SK-N-SH treated with all-trans-retinoic acid at 6 μM for 48 hours (cell line): ENCODE data around the gene LYVE1.

Experiments used
- ATAC-seq: fragments of 200-7000 bp; cut with Tn5 transposase; 3 replicates; pipeline ENCODE4 v1.9.1; 2020; ENCODE audit warnings: mild to moderate bottlenecking, moderate library complexity
- BACH2 ChIP-seq: fragments of 250-450 bp; sonication (Bioruptor Pico); IDR thresholded peaks from 2 replicates; pipeline ENCODE4 v1.9.0; 2021; ENCODE audit warnings: mild to moderate bottlenecking, borderline replicate concordance
- CREB5 ChIP-seq: fragments of 250-450 bp; sonication (Bioruptor Pico); IDR thresholded peaks from 2 replicates; pipeline ENCODE4 v1.5.1; 2020; ENCODE audit warnings: low read depth, mild to moderate bottlenecking, moderate library complexity
- CSDC2 ChIP-seq: fragments of 250-450 bp; sonication (Bioruptor Pico); IDR thresholded peaks from 2 replicates; pipeline ENCODE4 v1.5.0; 2020; ENCODE audit warnings: mild to moderate bottlenecking, moderate library complexity
- CSRNP3 ChIP-seq: fragments of 250-450 bp; sonication (Bioruptor Pico); IDR thresholded peaks from 2 replicates; pipeline ENCODE4 v1.5.1; 2021; ENCODE audit warnings: mild to moderate bottlenecking, moderate library complexity
- ESRRG ChIP-seq: fragments of 250-450 bp; sonication (Bioruptor Pico); IDR thresholded peaks from 2 replicates; pipeline ENCODE4 v1.6.1; 2021; ENCODE audit warnings: mild to moderate bottlenecking
- GLIS3 ChIP-seq: fragments of 250-450 bp; sonication (Bioruptor Pico); IDR thresholded peaks from 2 replicates; pipeline ENCODE4 v1.5.0; 2020; ENCODE audit warnings: mild to moderate bottlenecking, moderate library complexity
- ISL1 ChIP-seq: fragments of 250-450 bp; sonication (Bioruptor Pico); IDR thresholded peaks from 2 replicates; pipeline ENCODE4 v2.1.2; 2022; ENCODE audit warnings: mild to moderate bottlenecking, moderate library complexity
- OSR1 ChIP-seq: fragments of 250-450 bp; sonication (Bioruptor Pico); IDR thresholded peaks from 2 replicates; pipeline ENCODE4 v1.8.0; 2022; ENCODE audit warnings: moderate library complexity, mild to moderate bottlenecking, inconsistent platforms
- PATZ1 ChIP-seq: fragments of 250-450 bp; sonication (Bioruptor Pico); IDR thresholded peaks from 2 replicates; pipeline ENCODE4 v1.8.0; 2020; ENCODE audit warnings: mild to moderate bottlenecking, moderate library complexity, borderline replicate concordance
- POU6F1 ChIP-seq: fragments of 250-450 bp; sonication (Bioruptor Pico); IDR thresholded peaks from 2 replicates; pipeline ENCODE4 v1.8.0; 2021; ENCODE audit warnings: low read depth, mild to moderate bottlenecking, moderate library complexity, borderline replicate concordance
- PPARA ChIP-seq: fragments of 250-450 bp; sonication (Bioruptor Pico); IDR thresholded peaks from 2 replicates; pipeline ENCODE4 v1.5.0; 2020; ENCODE audit warnings: mild to moderate bottlenecking, borderline replicate concordance
- RARB ChIP-seq: fragments of 250-450 bp; sonication (Bioruptor Pico); IDR thresholded peaks from 2 replicates; pipeline ENCODE4 v1.8.0; 2021; ENCODE audit warnings: mild to moderate bottlenecking, moderate library complexity
- SNAI2 ChIP-seq: fragments of 250-450 bp; sonication (Bioruptor Pico); IDR thresholded peaks from 2 replicates; pipeline ENCODE4 v1.5.0; 2020; ENCODE audit warnings: mild to moderate bottlenecking, moderate library complexity
- TCF4 ChIP-seq: fragments of 250-450 bp; sonication (Bioruptor Pico); IDR thresholded peaks from 2 replicates; pipeline ENCODE4 v1.8.0; 2021; ENCODE audit warnings: mild to moderate bottlenecking, moderate library complexity, borderline replicate concordance
- TOX ChIP-seq: fragments of 250-450 bp; sonication (Bioruptor Pico); IDR thresholded peaks from 2 replicates; pipeline ENCODE4 v1.8.0; 2021; ENCODE audit warnings: mild to moderate bottlenecking, moderate library complexity, borderline replicate concordance
- TSHZ2 ChIP-seq: fragments of 250-450 bp; sonication (Bioruptor Pico); IDR thresholded peaks from 2 replicates; pipeline ENCODE4 v1.5.0; 2020; ENCODE audit warnings: mild to moderate bottlenecking, moderate library complexity
- ZC3H10 ChIP-seq: fragments of 250-450 bp; sonication (Bioruptor Pico); IDR thresholded peaks from 2 replicates; pipeline ENCODE4 v1.5.1; 2021; ENCODE audit warnings: mild to moderate bottlenecking, moderate library complexity
- ZFP3 ChIP-seq: fragments of 250-450 bp; sonication (Bioruptor Pico); IDR thresholded peaks from 2 replicates; pipeline ENCODE4 v1.5.0; 2020; ENCODE audit warnings: mild to moderate bottlenecking, moderate library complexity
- ZFP30 ChIP-seq: fragments of 450-650 bp; formaldehyde crosslinking; IDR thresholded peaks from 2 replicates; pipeline ENCODE4 v1.5.0; 2022; ENCODE audit warnings: mild to moderate bottlenecking, moderate library complexity
- ZNF565 ChIP-seq: fragments of 450-650 bp; formaldehyde crosslinking; conservative IDR thresholded peaks from 2 replicates; pipeline ENCODE4 v1.5.0; 2020; ENCODE audit warnings: low read depth, mild to moderate bottlenecking, moderate library complexity
- ZNF70 ChIP-seq: fragments of 450-650 bp; formaldehyde crosslinking; IDR thresholded peaks from 2 replicates; pipeline ENCODE4 v1.5.0; 2020; ENCODE audit warnings: mild to moderate bottlenecking, moderate library complexity
- ZNF8 ChIP-seq: fragments of 450-650 bp; formaldehyde crosslinking; IDR thresholded peaks from 2 replicates; pipeline ENCODE4 v1.5.0; 2020; ENCODE audit warnings: mild to moderate bottlenecking, moderate library complexity

Gene LYVE1

GRCh38 chr11:10520562-10520961 lies 47.9 kb downstream of the LYVE1 start:
- TF ChIP-seq OSR1 (no peak), ZC3H10 (CRISPR knock-in tag) (no peak), ISL1 (CRISPR knock-in tag) (no peak), ZFP30 (CRISPR knock-in tag) (no peak), TOX (CRISPR knock-in tag) (no peak), CSDC2 (CRISPR knock-in tag) (no peak)
- no peak for ATAC-seq

- TF ChIP-seq CREB5 (CRISPR knock-in tag) (no peak), ZFP3 (CRISPR knock-in tag) (no peak), TCF4 (no peak), BACH2 (CRISPR knock-in tag) (no peak), CSDC2 (CRISPR knock-in tag) (no peak), ZFP30 (CRISPR knock-in tag) (no peak), ISL1 (CRISPR knock-in tag) (no peak), ZC3H10 (CRISPR knock-in tag) (no peak), OSR1 (no peak), ZNF70 (no peak), ESRRG (no peak), PPARA (CRISPR knock-in tag) (no peak)
- ATAC-seq, result no peak
These were observed 48.8 kb downstream of the LYVE1 start for GRCh38 chr11:10519630-10520029.

- no peak for TF ChIP-seq GLIS3 (CRISPR knock-in tag)
- TF ChIP-seq ZFP3 (CRISPR knock-in tag), result no peak
- no peak for TF ChIP-seq ZFP30 (CRISPR knock-in tag)
- no peak for TF ChIP-seq ESRRG
- no peak for TF ChIP-seq ZNF8 (CRISPR knock-in tag)
- TF ChIP-seq TCF4, result no peak
- TF ChIP-seq CSRNP3 (CRISPR knock-in tag), result no peak
- TF ChIP-seq SNAI2 (CRISPR knock-in tag), result no peak
- no peak for TF ChIP-seq ZNF565 (CRISPR knock-in tag)
- TF ChIP-seq TSHZ2 (CRISPR knock-in tag), result no peak
- TF ChIP-seq ZNF70, result no peak
- TF ChIP-seq BACH2 (CRISPR knock-in tag), result no peak
- TF ChIP-seq TOX (CRISPR knock-in tag), result no peak
- no peak for TF ChIP-seq OSR1
- TF ChIP-seq ZC3H10 (CRISPR knock-in tag), result no peak
- ATAC-seq, result no peak
These were observed 49.6 kb downstream of the LYVE1 start for GRCh38 chr11:10518891-10519290.

GRCh38 chr11:10518123-10518522 lies 50.3 kb downstream of the LYVE1 start:
- ATAC-seq, result no peak
- TF ChIP-seq TSHZ2 (CRISPR knock-in tag) (no peak), ISL1 (CRISPR knock-in tag) (no peak), ZC3H10 (CRISPR knock-in tag) (no peak), POU6F1 (CRISPR knock-in tag) (no peak), TOX (CRISPR knock-in tag) (no peak), ZNF565 (CRISPR knock-in tag) (no peak), ZNF8 (CRISPR knock-in tag) (no peak), ZFP3 (CRISPR knock-in tag) (no peak), RARB (CRISPR knock-in tag) (no peak), BACH2 (CRISPR knock-in tag) (no peak), GLIS3 (CRISPR knock-in tag) (no peak), ESRRG (no peak), TCF4 (no peak), PATZ1 (CRISPR knock-in tag) (no peak), CSDC2 (CRISPR knock-in tag) (no peak), PPARA (CRISPR knock-in tag) (no peak), SNAI2 (CRISPR knock-in tag) (no peak)
